ENCODE measurements around the gene TRAP1.

Gene TRAP1

GRCh38 chr16:3625911-3626732, 91.2 kb downstream of the TRAP1 start:
- FAIRE-seq (no peak), DNase-seq (ENCODE audit: insufficient read length, low spot score) (no peak)
- TF ChIP-seq CTCF (IDR thresholded peaks at IDR 0.05; ENCODE audit: insufficient read depth, missing control alignments) = no peak

- FAIRE-seq (no peak), DNase-seq (ENCODE audit: insufficient read length, low spot score) (no peak)
- no peak for TF ChIP-seq CTCF (IDR thresholded peaks at IDR 0.05; ENCODE audit: insufficient read depth, missing control alignments)
Measured at GRCh38 chr16:3625331-3625730, 92.0 kb downstream of the TRAP1 start.

- TF ChIP-seq CTCF (IDR thresholded peaks at IDR 0.05; ENCODE audit: insufficient read depth, missing control alignments) = no peak
- FAIRE-seq = no peak
- no peak for DNase-seq (ENCODE audit: insufficient read length, low spot score)
Measured at GRCh38 chr16:3623642-3624041, 93.7 kb downstream of the TRAP1 start.

- no peak for TF ChIP-seq CTCF (IDR thresholded peaks at IDR 0.05; ENCODE audit: insufficient read depth, missing control alignments)
- DNase-seq (ENCODE audit: insufficient read length, low spot score) (no peak), FAIRE-seq (no peak)
Measured at GRCh38 chr16:3618769-3619141, 98.6 kb downstream of the TRAP1 start.

GRCh38 chr16:3612510-3613466, 104.5 kb downstream of the TRAP1 start:
- no peak for FAIRE-seq
- no peak for TF ChIP-seq CTCF (IDR thresholded peaks at IDR 0.05; ENCODE audit: insufficient read depth, missing control alignments)
- DNase-seq (ENCODE audit: insufficient read length, low spot score) = no peak

GRCh38 chr16:3611146-3611975, 106.0 kb downstream of the TRAP1 start, which contains the start of gene SLX4:
Gene SLX4 (minus strand): TSS chr16:3611606. CDS start chr16:3608964, 2,642 bp downstream.
- TF ChIP-seq CTCF (IDR thresholded peaks at IDR 0.05; ENCODE audit: insufficient read depth, missing control alignments) = no peak
- no peak for FAIRE-seq
- peak; percentile 97 for DNase-seq (ENCODE audit: insufficient read length, low spot score)
